NCI-H1436 (cell line): ENCODE measurements around the gene GSDME.
"Not testable (repeated sequence)": the region's sequence is repeated elsewhere in the genome, so short reads cannot be mapped to it uniquely, and the experiment has no call there.

ENCODE experiments used
- DNase-seq: peaks from one replicate; lab custom pipeline; 2025; lab: John Stamatoyannopoulos, UW

The GSDME gene

GRCh38 chr7:24757353-24758275 is at the start of gene GSDME:
Gene GSDME, minus strand, starts transcription at chr7:24757464. Its CDS starts 7,690 bp downstream, at chr7:24749774.
- DNase-seq, result peak; percentile 14

GRCh38 chr7:24802300-24802699 is 45.0 kb upstream of the GSDME start:
- DNase-seq, result no peak

GRCh38 chr7:24801883-24802282 is 44.6 kb upstream of the GSDME start:
- DNase-seq, result no peak

- DNase-seq, result no peak
These were observed 43.4 kb upstream of the GSDME start for GRCh38 chr7:24800667-24801066.

- no peak for DNase-seq
These were observed 42.8 kb upstream of the GSDME start for GRCh38 chr7:24800073-24800472.

- no peak for DNase-seq
These were observed 42.2 kb upstream of the GSDME start for GRCh38 chr7:24799506-24799905.

GRCh38 chr7:24798261-24798660 is 41.0 kb upstream of the GSDME start:
- no peak for DNase-seq

GRCh38 chr7:24797270-24797669 is 40.0 kb upstream of the GSDME start:
- DNase-seq, result no peak

- DNase-seq, result no peak
These were observed 38.1 kb upstream of the GSDME start for GRCh38 chr7:24795407-24795767.

GRCh38 chr7:24794751-24795406 is 37.6 kb upstream of the GSDME start:
- not testable (repeated sequence) for DNase-seq

GRCh38 chr7:24793982-24794648 is 36.9 kb upstream of the GSDME start:
- no peak for DNase-seq

- DNase-seq, result no peak
These were observed 31.8 kb upstream of the GSDME start for GRCh38 chr7:24788961-24789576.

- no peak for DNase-seq
These were observed 30.8 kb upstream of the GSDME start for GRCh38 chr7:24788075-24788474.

- no peak for DNase-seq
These were observed 29.7 kb upstream of the GSDME start for GRCh38 chr7:24786941-24787340.

- no peak for DNase-seq
These were observed 29.0 kb upstream of the GSDME start for GRCh38 chr7:24786306-24786705.

- no peak for DNase-seq
These were observed 27.0 kb upstream of the GSDME start for GRCh38 chr7:24784277-24784676.

- no peak for DNase-seq
These were observed 26.4 kb upstream of the GSDME start for GRCh38 chr7:24783698-24784097.

- no peak for DNase-seq
These were observed 23.8 kb upstream of the GSDME start for GRCh38 chr7:24781106-24781505.

- no peak for DNase-seq
These were observed 22.0 kb upstream of the GSDME start for GRCh38 chr7:24779283-24779655.

- no peak for DNase-seq
These were observed 21.4 kb upstream of the GSDME start for GRCh38 chr7:24778543-24779282.

- DNase-seq, result no peak
These were observed 20.5 kb upstream of the GSDME start for GRCh38 chr7:24777806-24778205.

GRCh38 chr7:24773646-24774045 is 16.4 kb upstream of the GSDME start:
- DNase-seq, result no peak
